ENCODE data around the gene SPRY4. TPM values are rescaled to one million over a fixed set of nuclear protein-coding genes. Genes with fewer than 3 reads are reported as not detected.
"Not testable (repeated sequence)": the region's sequence is repeated elsewhere in the genome, so short reads cannot be mapped to it uniquely, and the experiment has no call there.

SPRY4 gene
- total RNA-seq, 1 donor from 2014 or later: 11.6 TPM

DNA sequence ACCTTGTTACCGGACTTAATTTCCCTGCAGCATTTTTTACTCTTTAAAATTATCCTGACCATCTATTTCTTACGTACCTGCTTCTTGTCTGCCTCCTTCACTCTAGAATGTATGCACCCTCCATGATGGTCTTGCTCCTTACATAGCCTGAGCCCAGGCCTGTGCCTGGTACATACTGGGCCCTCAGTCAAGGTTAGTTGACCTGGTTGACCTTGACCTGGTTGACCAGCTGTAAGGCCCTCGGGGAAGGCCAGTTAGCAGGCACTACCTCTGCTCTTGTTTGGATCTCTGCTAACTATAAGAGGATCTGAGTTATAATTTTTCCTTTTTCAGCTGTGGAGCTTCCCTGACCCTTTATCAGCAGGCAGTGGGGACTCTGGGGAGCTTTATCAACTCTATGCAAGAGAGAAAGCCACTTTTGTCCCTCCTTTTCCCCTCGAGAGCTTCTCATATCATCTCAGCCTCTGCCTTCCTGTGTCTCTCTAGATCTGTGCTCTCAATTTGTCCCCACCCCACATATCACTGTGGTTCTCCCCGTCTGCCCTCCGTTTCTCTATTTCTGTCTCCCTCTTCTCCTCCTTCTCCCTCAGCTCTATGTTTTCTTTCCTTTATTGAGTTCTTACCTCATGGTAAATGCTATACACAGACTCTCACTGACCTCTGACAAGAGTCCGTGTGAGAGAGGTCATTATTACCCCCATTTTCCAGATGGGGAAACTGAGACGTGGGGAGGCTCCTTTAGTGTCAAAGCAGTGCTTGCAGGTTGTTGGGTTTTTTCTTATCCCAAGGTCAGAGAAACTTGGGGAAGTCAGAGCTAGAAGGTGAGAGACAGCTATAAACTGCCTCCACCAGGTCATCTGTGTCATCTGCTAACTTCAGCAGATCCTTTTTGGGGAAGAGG, 28.6 kb downstream of the SPRY4 start:
- DNase-seq (ENCODE audit: low read depth): no peak

DNA sequence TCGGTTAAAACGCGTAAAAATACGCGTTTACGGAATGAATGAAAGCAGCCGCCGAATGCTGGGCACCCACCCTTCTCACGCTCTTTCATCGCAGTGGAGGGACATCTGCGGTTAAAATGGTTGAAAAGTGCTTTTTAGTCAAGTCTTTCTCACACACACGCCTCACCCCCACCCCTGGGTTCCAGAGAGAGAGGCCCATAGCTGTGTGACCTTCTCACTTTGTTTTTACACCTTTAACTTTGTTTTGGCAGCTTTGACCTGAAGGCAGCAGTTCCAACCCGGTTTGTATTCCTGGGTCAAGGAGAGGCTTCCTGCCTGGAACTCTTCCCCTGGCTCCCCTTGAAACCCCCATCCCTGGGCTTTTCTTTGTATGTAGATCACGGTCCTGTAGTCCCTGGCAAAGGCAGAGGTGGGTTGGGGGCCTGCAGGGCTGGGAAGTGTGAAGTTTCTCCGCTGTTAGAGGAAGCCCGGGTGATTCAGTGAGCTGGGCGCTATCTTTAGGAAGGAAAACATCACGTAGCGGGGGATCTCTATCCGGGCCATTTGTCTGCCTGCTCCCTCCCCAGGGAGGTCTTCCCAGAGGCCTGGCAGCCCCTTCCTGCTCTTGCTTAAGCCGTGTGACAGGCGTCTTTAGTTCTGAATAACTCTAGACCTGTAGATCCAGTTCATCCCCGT, 29.6 kb downstream of the SPRY4 start:
- no peak for DNase-seq (ENCODE audit: low read depth)

- no peak for DNase-seq (ENCODE audit: low read depth)
These were observed 31.3 kb downstream of the SPRY4 start for GRCh38 chr5:142293486-142293885.

DNA sequence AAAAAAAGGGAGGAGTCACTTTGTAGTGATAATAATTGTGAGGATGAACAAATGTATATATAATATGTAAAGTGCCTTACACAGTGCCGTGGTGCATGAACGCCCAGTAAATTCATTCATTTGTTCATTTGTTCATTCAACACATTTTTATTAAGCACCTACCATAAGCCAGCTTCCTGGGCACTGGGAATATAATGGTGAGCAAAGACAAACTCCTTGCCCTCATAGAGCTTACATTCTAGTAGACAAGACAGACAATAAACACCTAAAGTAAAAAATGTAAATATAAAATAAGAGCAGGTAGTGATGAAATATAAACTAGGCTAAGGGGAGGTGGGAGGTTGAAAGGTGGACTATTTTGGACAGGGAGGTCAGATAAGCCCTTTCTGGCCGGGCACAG, 32.0 kb downstream of the SPRY4 start:
- no peak for DNase-seq (ENCODE audit: low read depth)

DNA sequence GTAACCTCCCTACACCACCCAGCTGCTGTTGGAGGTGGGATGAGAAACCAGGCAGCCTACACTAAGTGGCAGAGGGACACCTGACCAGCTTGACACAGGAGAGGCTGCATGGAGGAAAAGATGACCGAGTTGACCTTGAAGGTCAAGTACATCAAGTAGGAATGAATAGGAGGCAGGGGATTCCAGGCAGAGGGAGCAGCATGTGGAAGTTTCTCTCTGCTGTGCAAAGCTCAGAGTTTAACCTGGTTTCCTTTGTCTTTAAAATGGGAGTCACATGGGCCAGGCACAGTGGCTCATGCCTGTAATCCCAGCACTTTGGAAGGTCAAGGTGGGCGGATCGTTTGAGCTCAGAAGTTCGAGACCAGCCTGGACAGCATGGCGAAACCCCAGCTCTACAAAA, 32.6 kb downstream of the SPRY4 start:
- DNase-seq (ENCODE audit: low read depth): no peak

GRCh38 chr5:142290577-142291299, 34.1 kb downstream of the SPRY4 start:
- DNase-seq (ENCODE audit: low read depth): peak; percentile 40

GRCh38 chr5:142289708-142290576, 34.9 kb downstream of the SPRY4 start:
- DNase-seq (ENCODE audit: low read depth): no peak

DNA sequence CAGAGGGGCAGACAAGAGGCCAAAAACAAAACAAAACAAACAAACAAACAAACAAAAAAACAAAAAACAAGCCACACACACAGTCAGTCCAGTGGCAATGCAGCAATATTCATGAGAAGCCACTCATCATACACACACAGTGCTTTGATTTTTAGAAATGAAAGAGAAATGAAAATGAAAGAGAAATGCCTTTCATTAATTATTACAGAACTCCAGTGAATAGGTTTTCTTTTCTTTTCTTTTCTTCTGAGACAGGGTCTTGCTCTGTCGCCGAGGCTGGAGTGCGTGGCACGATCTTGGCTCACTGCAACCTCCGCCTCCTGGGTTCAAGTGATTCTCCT, 36.9 kb downstream of the SPRY4 start:
- no peak for DNase-seq (ENCODE audit: low read depth)

- no peak for DNase-seq (ENCODE audit: low read depth)
These were observed 37.5 kb downstream of the SPRY4 start for GRCh38 chr5:142287096-142287972.

DNA sequence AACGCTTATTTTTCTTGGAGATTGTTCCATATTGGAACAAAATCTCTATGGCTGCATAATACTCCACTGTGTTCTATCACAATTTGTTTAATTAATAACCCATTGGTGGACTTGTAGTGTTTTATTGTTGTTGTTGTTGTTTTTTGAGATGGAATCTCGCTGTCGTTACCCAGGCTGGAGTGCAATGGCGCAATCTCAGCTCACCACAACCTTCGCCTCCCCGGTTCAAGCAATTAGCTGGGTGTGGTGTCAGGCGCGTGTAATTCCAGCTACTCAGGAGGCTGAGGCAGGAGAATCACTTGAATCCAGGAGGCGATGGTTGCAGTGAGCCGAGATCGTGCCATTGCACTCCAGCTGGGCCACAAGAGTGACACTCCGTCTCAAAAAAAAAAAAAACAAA, 38.7 kb downstream of the SPRY4 start:
- DNase-seq (ENCODE audit: low read depth): no peak

GRCh38 chr5:142283304-142283703, 41.5 kb downstream of the SPRY4 start:
- DNase-seq (ENCODE audit: low read depth): no peak

GRCh38 chr5:142281966-142282365, 42.9 kb downstream of the SPRY4 start:
- no peak for DNase-seq (ENCODE audit: low read depth)

DNA sequence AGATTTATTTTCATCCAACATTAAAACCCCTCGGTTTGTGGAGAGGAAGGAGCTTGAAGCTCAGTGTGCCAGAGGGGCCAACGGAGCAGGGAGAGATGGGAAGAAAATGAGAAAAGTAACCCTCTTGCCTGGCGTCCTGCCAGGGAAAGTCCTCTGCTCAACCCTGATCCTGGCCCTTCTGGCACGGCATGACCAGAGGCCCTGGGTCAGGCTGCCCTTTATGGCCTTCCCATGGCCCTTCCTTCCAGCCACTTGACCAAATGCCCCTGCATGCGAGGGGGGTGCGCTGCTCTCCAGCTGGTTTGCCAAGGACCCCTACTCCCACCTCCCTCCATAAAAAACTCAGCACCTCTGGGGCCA, 43.8 kb downstream of the SPRY4 start:
- no peak for DNase-seq (ENCODE audit: low read depth)

GRCh38 chr5:142280066-142281007, 44.5 kb downstream of the SPRY4 start:
- DNase-seq (ENCODE audit: low read depth): peak; percentile 79

DNA sequence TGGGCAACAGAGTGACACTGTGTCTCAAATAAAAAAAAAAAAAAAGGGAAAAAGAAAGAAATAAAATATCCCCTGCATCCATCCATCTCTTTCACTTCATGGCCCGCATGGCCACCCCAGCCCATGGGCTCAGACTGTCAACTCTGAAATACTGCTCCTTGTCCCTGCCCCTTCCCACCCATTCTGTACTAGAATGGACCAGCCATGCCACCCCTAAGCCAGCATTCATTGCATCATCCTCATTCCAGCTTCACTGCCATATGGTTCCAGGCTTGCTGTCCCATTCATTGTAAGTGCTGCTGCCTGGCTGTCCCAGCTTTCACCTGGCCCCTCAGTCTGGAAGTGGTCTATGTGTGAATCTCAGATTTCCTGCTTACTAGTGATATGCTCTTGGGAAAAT, 46.2 kb downstream of the SPRY4 start:
- no peak for DNase-seq (ENCODE audit: low read depth)

DNA sequence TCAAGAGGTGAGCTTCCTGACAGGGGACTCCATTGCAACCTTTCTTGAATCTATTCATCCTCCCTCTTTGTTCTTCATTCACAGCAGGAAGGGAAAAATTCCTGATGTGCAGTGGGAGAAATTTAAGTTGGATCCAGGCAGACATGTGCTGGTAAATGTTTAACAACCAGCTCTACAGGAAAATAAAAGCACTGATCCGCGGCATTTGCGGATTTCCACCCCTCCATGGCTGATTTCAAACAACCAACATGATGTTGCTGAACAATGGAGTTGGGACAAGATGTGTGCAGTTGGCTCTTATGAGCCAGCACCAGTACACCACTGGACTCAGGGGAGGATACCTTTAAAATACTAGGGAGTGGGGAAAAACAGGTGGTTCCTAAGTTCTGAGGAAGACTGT, 47.0 kb downstream of the SPRY4 start:
- no peak for DNase-seq (ENCODE audit: low read depth)

GRCh38 chr5:142276517-142276916, 48.3 kb downstream of the SPRY4 start:
- no peak for DNase-seq (ENCODE audit: low read depth)

- DNase-seq (ENCODE audit: low read depth): peak; percentile 65
These were observed 49.3 kb downstream of the SPRY4 start for GRCh38 chr5:142275496-142275895.

DNA sequence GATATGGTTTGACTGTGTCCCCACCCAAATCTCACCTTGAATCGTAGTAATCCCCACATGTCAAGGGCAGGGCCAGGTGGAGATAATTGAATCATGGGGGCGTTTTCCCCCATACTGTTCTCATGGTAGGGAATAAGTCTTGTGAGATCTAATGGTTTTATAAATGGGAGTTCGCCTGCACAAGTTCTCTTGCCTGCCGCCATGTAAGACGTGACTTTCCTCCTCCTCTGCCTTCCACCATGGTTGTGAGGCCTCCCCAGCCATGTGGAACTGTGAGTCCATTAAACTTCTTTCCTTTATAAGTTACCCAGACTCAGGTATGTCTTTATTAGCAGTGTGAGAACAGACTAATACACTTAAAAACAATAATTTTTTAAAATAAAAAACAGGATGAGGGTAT, 52.2 kb downstream of the SPRY4 start:
- not testable (repeated sequence) for DNase-seq (ENCODE audit: low read depth)
